Heart left ventricle (tissue), 16 donors: ENCODE results near the gene HSPA1L. TPM values are rescaled to one million over a fixed set of nuclear protein-coding genes. Genes with fewer than 3 reads are reported as not detected.
A peak's percentile ranks its signal among the peaks of the same experiment; 100 is the strongest.
"Not testable (repeated sequence)": the region's sequence is repeated elsewhere in the genome, so short reads cannot be mapped to it uniquely, and the experiment has no call there.

Experiments
- ATAC-seq, 4 donors: fragments of 200-7000 bp; cut with Tn5 transposase; one replicate each; pipeline ENCODE4 v1.9.1; 2020 to 2022; ENCODE audit warnings: moderate library complexity in 4 of 4, mild to moderate bottlenecking in 3 of 4, moderate number of reproducible peaks in 1 of 4
- DNase-seq, 5 donors: peaks; one replicate each; pipeline ENCODE4 v3.0.0-alpha.2; 2020
- H3K27ac ChIP-seq, 12 donors: fragments of 200-600 bp; sonication (generic) in 4 of 12; one replicate each; pipeline versions ENCODE4 v1.5.0 to v1.8.0; 2016 to 2022; ENCODE audit warnings: mild to moderate bottlenecking in 2 of 12
- H3K27me3 ChIP-seq, 9 donors: fragments of 200-600 bp; sonication (generic) in 2 of 9; one replicate each; pipeline versions ENCODE4 v1.5.1 to v1.8.0; 2016 to 2022; ENCODE audit warnings: mild to moderate bottlenecking in 3 of 9
- H3K36me3 ChIP-seq, 9 donors: fragments of 200-600 bp; sonication (generic) in 2 of 9; one replicate each; pipeline versions ENCODE4 v1.5.0 to v1.8.0; 2018 to 2022; ENCODE audit warnings: mild to moderate bottlenecking in 2 of 9
- H3K4me1 ChIP-seq, 12 donors: fragments of 200-600 bp; sonication (generic) in 4 of 12; one replicate each; pipeline versions ENCODE4 v1.5.0 to v1.8.0; 2016 to 2022; ENCODE audit warnings: mild to moderate bottlenecking in 3 of 12
- H3K4me3 ChIP-seq, 12 donors: fragments of 200-600 bp; sonication (generic) in 4 of 12; one replicate each; pipeline versions ENCODE4 v1.5.0 to v1.8.0; 2017 to 2022; ENCODE audit warnings: mild to moderate bottlenecking in 9 of 12, moderate library complexity in 4 of 12
- H3K9me3 ChIP-seq, 12 donors: fragments of 200-600 bp; sonication (generic) in 4 of 12; one replicate each; pipeline versions ENCODE4 v1.5.0 to v1.8.0; 2016 to 2022; ENCODE audit warnings: mild to moderate bottlenecking in 1 of 12
- CTCF ChIP-seq, 12 donors: fragments of 200-600 bp; sonication (generic) in 4 of 12; IDR thresholded peaks; one replicate each; pipeline versions ENCODE4 v1.5.0 to v1.8.0; 2018 to 2022; ENCODE audit warnings: antibody characterized with exemption in 12 of 12, mild to moderate bottlenecking in 5 of 12
- POLR2A ChIP-seq, 2 donors: fragments of 450-650 bp; IDR thresholded peaks; one replicate each; pipeline ENCODE4 v1.6.1; 2017; ENCODE audit warnings: antibody characterized with exemption in 2 of 2, mild to moderate bottlenecking in 2 of 2, moderate library complexity in 2 of 2
- WGBS, 4 donors: extraction: QIAGEN DNeasy Blood & Tissue Kit in 2 of 4; methylation state at CpG; one replicate each; pipeline versions ENCODE4 v1.1.5 to v1.1.7; 2013 to 2018; 5-methylcytosine and 5-hydroxymethylcytosine counted together
- intact Hi-C, 10 donors: fragments of 100-400 bp; cut with DNase I; formaldehyde crosslinking; loops; one replicate each; pipeline versions ENCODE4 v1.11.1 to v1.14.2; 2022
- polyA plus RNA-seq, 2 donors: library from polyadenylated mRNA; stranded (reverse); fragments of 200-250 nt; gene quantifications; one replicate each; pipeline ENCODE4 v1.2.3, GENCODE V29; 2013
- total RNA-seq, 9 donors: library from RNA; depleted of rRNA in 2 of 9; stranded (reverse); fragments of >200 nt in 2 of 9; fragmentation: NEBNext Ultra II Directional in 3 of 9; extraction: Animal tissue kit (Norgen Biotek cat#: 25700) in 3 of 9; gene quantifications; one replicate each; pipeline versions ENCODE4 v1.1.0 to v1.2.4, GENCODE V29; 2016 to 2023
- donor health status: ischemic (EF 13 %, LVEDD 7.1; RV severe dilation, severe dysfunction).
- donor health status: healthy with polysubstance abuse.
- donor health status: DM: no; HTN: yes; CAD: no.
- donor health status: DM: no; HTN: no; CAD: no.
- donor health status: ischemic (EF 25% LVEDD 6.9; RV normal size, moderate dysfunction).
- donor health status: ischemic (EF 25% LVEDD 5.7; RV mildly dilated, moderate dysfunction).
- donor health status: healthy.
- donor health status: DM: yes; HTN: yes; CAD: no.
- donor health status: ischemic (EF 35%, LVEDD 5.7; RV mildly dilated, moderate dysfunction).
- donor health status: nonischemic (EF 11% LVEDD 7.7; RV severe dilation, severe dysfunction).
- donor health status: DM: yes; HTN: yes; CAD: no.
- donor health status: PGD.
- donor health status: ischemic (EF 29% LVEDD 5.4; RV normal size, mild dysfunction).
- donor health status: nonischemic (EF 23%, LVEDD 6.1; RV moderate dilation, normal function).

Gene HSPA1L
- total and polyA plus RNA-seq, 11 donors: 0.95 to 3.6 (median 1.8) TPM

GRCh38 chr6:31821301-31822035 lies 6.4 kb upstream of the HSPA1L start:
- peak; percentile 38 to 68 (median 59) for ATAC-seq
- peak in 1 of 2 donors; percentile 49 for TF ChIP-seq POLR2A (IDR thresholded peaks at IDR 0.05)
- no peak for TF ChIP-seq CTCF (IDR thresholded peaks at IDR 0.05)
- intact Hi-C loops: loop anchor here in 1 of 10 donors (5.0 kb wide), 1 partner anchor 89 kb away; no protein-coding TSS in a partner anchor
- peak; percentile 64 to 89 (median 82) for DNase-seq
- no peaks in the 10 kb centered on the region for H3K27me3 ChIP-seq
- no peaks in the 10 kb centered on the region for H3K9me3 ChIP-seq
- peak overlapping the region; percentile 24 to 73 (median 62) for H3K4me3 ChIP-seq
- H3K4me1 ChIP-seq: peaks cover 0 to 75% (median 50%) of the 10 kb centered on the region in 12 donors
- 4 to 5% (median 5%) methylated on average over 39 of the region's 39 CpGs for WGBS, 4 donors
- H3K27ac ChIP-seq: peak overlapping the region; percentile 93 to 100 (median 99)
- H3K36me3 ChIP-seq: peaks cover 0 to 3% (median 0%) of the 10 kb centered on the region in 9 donors

- Histone ChIP-seq H3K4me3 (peak overlapping the region in 4 of 12 donors; percentile 63 to 72 (median 66)), H3K4me1 (peaks cover 0 to 65% (median 45%) of the 10 kb centered on the region in 12 donors), H3K27ac (peak overlapping the region; percentile 93 to 100 (median 99))
- intact Hi-C loops: loop anchor here in 1 of 10 donors (5.0 kb wide), 1 partner anchor 88 kb away; no protein-coding TSS in a partner anchor
- DNase-seq, H3K9me3 ChIP-seq, ATAC-seq, H3K36me3 ChIP-seq, H3K27me3 ChIP-seq: not testable (repeated sequence)
- 88 to 92% (median 91%) methylated on average over 10 of the region's 10 CpGs for WGBS, 4 donors
These were observed 5.3 kb upstream of the HSPA1L start for GRCh38 chr6:31820399-31820798.

GRCh38 chr6:31819871-31820299 lies 4.8 kb upstream of the HSPA1L start:
- H3K27ac ChIP-seq: peak overlapping the region; percentile 33 to 100 (median 98)
- DNase-seq: no peak
- H3K27me3 ChIP-seq: no peaks in the 10 kb centered on the region
- ATAC-seq: no peak
- intact Hi-C loops: loop anchor here in 1 of 10 donors (5.0 kb wide), 1 partner anchor 88 kb away; no protein-coding TSS in a partner anchor
- H3K4me3 ChIP-seq: peak overlapping the region in 7 of 12 donors; percentile 58 to 70 (median 65)
- H3K36me3 ChIP-seq: peaks cover 0 to 3% (median 0%) of the 10 kb centered on the region in 9 donors
- peaks cover 0 to 64% (median 45%) of the 10 kb centered on the region in 12 donors for H3K4me1 ChIP-seq
- TF ChIP-seq CTCF (IDR thresholded peaks at IDR 0.05) (no peak), POLR2A (IDR thresholded peaks at IDR 0.05) (no peak)
- no peaks in the 10 kb centered on the region for H3K9me3 ChIP-seq

- ATAC-seq, DNase-seq, H3K36me3 ChIP-seq, H3K27me3 ChIP-seq, intact Hi-C loops, H3K9me3 ChIP-seq: not testable (repeated sequence)
- Histone ChIP-seq H3K27ac (peak overlapping the region; percentile 63 to 100 (median 98)), H3K4me3 (peak overlapping the region; percentile 24 to 70 (median 63)), H3K4me1 (peaks cover 0 to 61% (median 50%) of the 10 kb centered on the region in 12 donors)
- 26 to 54% (median 41%) methylated on average over 8 of the region's 8 CpGs for WGBS, 4 donors
These were observed 2.9 kb upstream of the HSPA1L start for GRCh38 chr6:31817929-31818511.
